Left kidney (tissue), 2 donors: ENCODE results near the gene REEP3. TPM values are rescaled to one million over a fixed set of nuclear protein-coding genes. Genes with fewer than 3 reads are reported as not detected.
A peak's percentile ranks its signal among the peaks of the same experiment; 100 is the strongest.
"Not testable (repeated sequence)": the region's sequence is repeated elsewhere in the genome, so short reads cannot be mapped to it uniquely, and the experiment has no call there.

Source experiments
- DNase-seq: peaks from one replicate; pipeline ENCODE4 v3.0.0-alpha.2; 2013
- polyA plus RNA-seq: library from polyadenylated mRNA; unstranded; fragments of 120-200 nt; gene quantifications from one replicate; pipeline ENCODE4 v1.2.1, GENCODE V29; 2013; ENCODE audit not compliant: insufficient read length

Gene REEP3
- polyA plus RNA-seq, 1 donor = 34.1 TPM

GRCh38 chr10:63665006-63665580 is 143.9 kb downstream of the REEP3 start:
- not testable (repeated sequence) for DNase-seq

GRCh38 chr10:63665670-63666134 is 144.5 kb downstream of the REEP3 start:
- no peak for DNase-seq

DNA sequence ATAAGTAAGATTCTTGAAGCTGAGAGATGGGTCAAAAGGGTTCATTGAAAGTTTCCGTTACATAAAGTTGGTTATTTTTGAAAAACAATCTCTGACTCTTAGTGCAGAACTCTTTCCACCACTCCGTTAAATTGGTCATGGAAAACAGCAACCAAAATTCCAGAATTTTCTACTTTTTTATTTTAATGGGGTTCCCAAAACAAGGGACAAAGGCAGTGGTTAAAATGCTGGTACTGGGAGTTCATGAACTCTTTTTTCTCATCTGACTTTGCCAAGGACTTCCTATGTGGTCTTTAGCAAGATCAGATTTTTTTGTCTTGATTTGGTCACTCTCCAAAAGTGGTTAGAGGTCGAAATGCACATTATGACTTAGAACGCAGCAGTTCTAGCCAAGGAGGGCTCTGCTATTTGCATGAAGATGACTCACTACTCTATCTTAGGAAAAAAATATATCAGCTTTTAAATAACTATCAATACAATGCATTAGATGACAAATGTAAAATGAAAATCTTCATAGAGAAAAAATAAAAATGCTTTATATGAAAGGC is 145.7 kb downstream of the REEP3 start:
- no peak for DNase-seq

DNA sequence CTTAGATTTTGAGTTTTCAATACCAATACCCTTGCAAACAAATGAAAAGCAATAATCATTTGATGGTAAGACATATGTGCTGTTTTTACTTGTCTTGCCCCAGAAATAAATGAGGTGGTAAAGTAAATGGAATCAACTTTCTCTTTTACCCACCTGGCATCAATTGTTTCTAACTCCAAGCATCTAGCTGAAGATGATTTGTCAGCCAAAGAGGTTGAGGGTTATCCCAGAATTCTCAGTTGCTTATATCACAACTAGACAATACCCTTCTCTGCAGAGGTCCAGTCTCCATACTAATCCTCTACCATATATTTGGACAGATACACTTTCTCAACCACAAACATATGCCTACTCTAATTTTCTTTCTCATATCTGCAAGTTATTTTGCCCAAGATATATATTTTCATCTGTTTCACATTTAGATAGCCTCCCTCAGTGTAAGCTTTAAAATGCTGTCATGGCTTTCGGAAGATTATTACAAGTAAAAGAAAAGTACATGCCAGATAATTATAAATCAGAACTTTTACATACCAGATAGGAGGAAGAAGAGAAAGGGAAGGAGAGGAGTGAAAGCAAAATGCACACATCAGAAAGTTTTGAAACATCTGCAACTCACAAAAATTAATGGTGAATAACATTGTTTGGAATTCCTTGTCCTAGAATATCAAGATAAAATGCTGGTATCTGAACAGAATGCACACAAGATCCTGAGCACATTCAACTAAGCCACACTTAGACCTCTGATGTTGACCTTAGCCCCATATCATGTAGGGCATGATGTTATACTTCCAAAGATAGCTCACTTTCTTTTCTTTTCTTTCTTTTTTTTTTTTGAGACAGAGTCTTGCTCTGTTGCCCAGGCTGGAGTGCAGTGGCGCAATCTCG is 146.6 kb downstream of the REEP3 start:
- DNase-seq = no peak

GRCh38 chr10:63670291-63670898 is 149.2 kb downstream of the REEP3 start:
- peak; percentile 25 for DNase-seq

DNA sequence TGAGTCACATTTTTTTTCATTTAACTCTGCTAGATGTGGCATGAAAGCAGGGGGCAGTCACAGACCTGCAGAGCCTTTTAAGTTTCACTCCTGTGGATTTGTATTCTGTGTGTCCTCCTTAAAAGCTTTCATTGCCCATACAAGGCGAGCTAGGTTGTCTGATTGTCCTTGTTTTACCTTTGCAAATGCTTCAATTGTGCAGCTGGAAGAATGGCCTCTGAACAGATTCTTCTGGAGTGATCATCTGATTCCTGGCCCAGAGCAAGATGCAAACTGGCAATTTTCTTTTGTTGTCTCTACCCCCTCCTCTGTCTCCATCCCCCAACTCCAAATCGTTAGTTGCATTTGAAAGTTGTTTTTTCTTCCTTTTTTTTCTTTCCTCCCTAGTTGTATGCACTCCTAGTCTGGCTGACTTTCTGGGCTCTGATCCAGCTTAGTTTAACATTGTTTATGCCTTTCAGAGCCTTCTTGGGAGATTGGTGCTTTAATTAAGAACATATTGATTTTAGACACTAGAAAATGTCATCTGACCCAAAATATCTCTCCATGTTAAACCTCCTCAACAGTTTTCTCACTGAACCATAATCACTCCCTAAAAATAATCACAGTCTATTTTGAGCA is 150.2 kb downstream of the REEP3 start:
- DNase-seq = peak; percentile 55

GRCh38 chr10:63672491-63672890 is 151.3 kb downstream of the REEP3 start:
- no peak for DNase-seq

GRCh38 chr10:63673246-63673645 is 152.0 kb downstream of the REEP3 start:
- DNase-seq = no peak

GRCh38 chr10:63673846-63674245 is 152.6 kb downstream of the REEP3 start:
- DNase-seq = no peak

Other genes starting within 250 kb of the REEP3 start
- gene JMJD1C, start 55.4 kb upstream of the REEP3 start, polyA plus RNA-seq = 119 TPM